ENCODE results near the gene OIP5. TPM values are rescaled to one million over a fixed set of nuclear protein-coding genes. Genes with fewer than 3 reads are reported as not detected.

OIP5 gene
- total and polyA plus RNA-seq, 2 of the 13 experiments (the other 11 are each of a cell fraction or from before 2014, with no cell fraction given): 10.7 to 38.0 TPM

- TF ChIP-seq TRAFD1 (CRISPR knock-in tag; IDR thresholded peaks at IDR 0.05; ENCODE audit: borderline replicate concordance): no peak
- peak; percentile 65; the same call in 1 of the 2 replicates for TF ChIP-seq ZNF784 (CRISPR knock-in tag; IDR thresholded peaks at IDR 0.05; ENCODE audit: borderline replicate concordance)
- no peak for TF ChIP-seq GLI4 (CRISPR knock-in tag; IDR thresholded peaks at IDR 0.05; ENCODE audit: borderline replicate concordance)
- peak; percentile 88 for TF ChIP-seq HOXA9 (CRISPR knock-in tag; IDR thresholded peaks at IDR 0.05; ENCODE audit: borderline replicate concordance)
- TF ChIP-seq RELA (CRISPR knock-in tag; IDR thresholded peaks at IDR 0.05): peak; percentile 42; the same call in 1 of the 2 replicates
- TF ChIP-seq ARID3A (IDR thresholded peaks at IDR 0.05; ENCODE audit: low read depth, low read length): no peak
- TF ChIP-seq TGIF2 (CRISPR knock-in tag; IDR thresholded peaks at IDR 0.05): no peak
- TF ChIP-seq ZNF558 (CRISPR knock-in tag; IDR thresholded peaks at IDR 0.05; ENCODE audit: borderline replicate concordance): no peak; the same call in 1 of the 2 replicates
- peak; percentile 27; the same call in 1 of the 2 replicates for TF ChIP-seq ZNF792 (CRISPR knock-in tag; IDR thresholded peaks at IDR 0.05)
- no peak for TF ChIP-seq ZNF280B (CRISPR knock-in tag; IDR thresholded peaks at IDR 0.05; ENCODE audit: borderline replicate concordance)
- no peak for TF ChIP-seq ZNF557 (CRISPR knock-in tag; IDR thresholded peaks at IDR 0.05)
- TF ChIP-seq AGO1 (IDR thresholded peaks at IDR 0.05; ENCODE audit: low read depth, low read length, poor library complexity, severe bottlenecking): no peak
- TF ChIP-seq NFYB (CRISPR knock-in tag; IDR thresholded peaks at IDR 0.05): peak; percentile 83
- peak; percentile 1 for TF ChIP-seq ZNF781 (CRISPR knock-in tag; IDR thresholded peaks at IDR 0.05; ENCODE audit: borderline replicate concordance, not compliant biosample characterization)
- 0 out of 2 replicates have a peak, but pooled peaks have one; percentile 28 for TF ChIP-seq ZNF639 (CRISPR knock-in tag; conservative IDR thresholded peaks at IDR 0.05)
- peak; percentile 81 for TF ChIP-seq ZNF605 (CRISPR knock-in tag; IDR thresholded peaks at IDR 0.05)
- TF ChIP-seq IRX3 (CRISPR knock-in tag; IDR thresholded peaks at IDR 0.05; ENCODE audit: borderline replicate concordance, low read depth): no peak; the same call in 1 of the 2 replicates
- TF ChIP-seq FOXP4 (CRISPR knock-in tag; IDR thresholded peaks at IDR 0.05): no peak; the same call in 1 of the 2 replicates
These were observed at the start of gene OIP5, which contains the start of gene NUSAP1 (continued) for GRCh38 chr15:41332194-41333025.
